GM18858 (cell line): ENCODE results near the gene CDKL1.

Experiments
- ATAC-seq: cut with Tn5 transposase; IDR thresholded peaks from one replicate; pipeline ENCODE4 v1.9.1; 2021; ENCODE audit not compliant: unreplicated experiment

The CDKL1 gene

DNA sequence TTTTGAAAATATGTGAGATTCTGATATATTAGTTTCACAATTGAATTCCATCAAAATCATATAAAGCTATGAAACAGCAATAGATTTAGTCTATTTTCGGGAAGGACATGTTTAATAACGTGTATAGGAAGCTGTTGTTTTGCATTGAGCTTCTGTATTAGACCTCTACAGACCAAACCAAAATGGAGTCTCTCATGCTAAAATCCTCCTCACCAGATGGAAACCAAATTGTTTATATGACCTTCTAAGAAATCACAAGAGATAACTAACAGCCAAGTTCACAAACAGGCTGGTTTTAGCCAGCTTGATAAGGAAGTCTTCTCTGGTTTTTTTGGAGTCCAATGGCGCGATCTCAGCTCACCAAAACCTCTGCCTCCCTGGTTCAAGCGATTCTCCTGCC lies 108.5 kb downstream of the CDKL1 start:
- no peak for ATAC-seq

DNA sequence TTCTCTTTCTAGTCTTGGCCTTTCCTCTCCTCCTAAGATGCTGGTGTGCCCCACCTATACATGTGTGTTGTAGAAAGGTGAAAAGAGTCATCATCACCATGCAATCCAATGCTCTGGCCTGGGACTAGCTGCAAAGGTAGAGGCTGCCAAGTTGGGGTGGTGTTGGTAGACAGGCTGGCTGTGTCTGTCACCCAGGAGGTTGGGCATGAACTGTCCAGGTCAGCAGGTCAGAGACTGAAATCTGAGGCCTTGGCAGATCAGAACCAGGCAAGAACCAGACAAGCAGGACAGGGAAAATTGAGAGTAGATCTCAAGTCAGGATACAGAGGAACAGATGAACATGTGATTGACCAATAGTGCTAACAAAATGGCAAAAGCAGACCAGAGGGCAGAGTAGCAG lies 110.8 kb downstream of the CDKL1 start:
- ATAC-seq: no peak
